Measurements from ENCODE around the gene LIX1.
A peak's percentile ranks its signal among the peaks of the same experiment; 100 is the strongest.

DNA sequence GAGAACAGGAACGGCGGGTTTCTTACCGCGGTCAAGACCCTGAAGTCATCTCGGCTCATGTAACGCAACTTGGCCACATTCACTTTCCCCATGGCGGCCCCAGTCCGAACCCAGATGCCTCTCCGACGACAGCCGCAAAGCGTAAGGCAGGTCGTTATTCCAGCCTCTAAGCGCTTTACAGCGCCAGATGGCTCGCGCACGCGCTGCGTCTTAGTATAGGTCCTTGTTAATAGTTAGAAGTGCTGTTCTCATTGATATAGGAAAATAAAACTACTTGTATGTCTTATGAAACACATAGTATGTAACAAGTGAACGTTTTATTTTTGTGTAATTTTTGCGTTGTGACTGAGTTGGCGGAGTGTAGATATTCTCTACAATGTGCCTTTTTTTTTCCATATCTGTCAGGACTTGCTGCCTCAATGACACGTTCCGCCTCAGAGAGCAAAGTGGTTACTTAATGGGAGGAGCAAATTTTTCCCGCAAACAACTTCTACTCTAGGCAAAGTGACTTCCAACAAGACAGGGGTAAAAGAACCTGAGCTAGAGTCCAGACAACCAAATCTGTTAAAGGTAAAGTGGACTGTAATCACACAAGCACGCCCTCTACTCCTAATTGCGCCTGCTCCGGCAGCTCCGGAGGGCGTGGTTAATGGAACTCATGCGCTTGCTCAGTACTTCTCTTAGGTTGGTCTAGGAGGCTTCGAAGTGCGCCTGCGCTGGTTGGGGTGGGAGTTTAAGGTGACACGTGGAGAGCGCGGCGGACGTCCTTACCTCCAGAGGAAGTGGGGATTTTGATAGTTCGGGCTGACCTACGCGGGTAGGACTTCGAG lies 40.9 kb upstream of the LIX1 start, which contains the start of gene RIOK2:
- TF ChIP-seq, protein P1, sequence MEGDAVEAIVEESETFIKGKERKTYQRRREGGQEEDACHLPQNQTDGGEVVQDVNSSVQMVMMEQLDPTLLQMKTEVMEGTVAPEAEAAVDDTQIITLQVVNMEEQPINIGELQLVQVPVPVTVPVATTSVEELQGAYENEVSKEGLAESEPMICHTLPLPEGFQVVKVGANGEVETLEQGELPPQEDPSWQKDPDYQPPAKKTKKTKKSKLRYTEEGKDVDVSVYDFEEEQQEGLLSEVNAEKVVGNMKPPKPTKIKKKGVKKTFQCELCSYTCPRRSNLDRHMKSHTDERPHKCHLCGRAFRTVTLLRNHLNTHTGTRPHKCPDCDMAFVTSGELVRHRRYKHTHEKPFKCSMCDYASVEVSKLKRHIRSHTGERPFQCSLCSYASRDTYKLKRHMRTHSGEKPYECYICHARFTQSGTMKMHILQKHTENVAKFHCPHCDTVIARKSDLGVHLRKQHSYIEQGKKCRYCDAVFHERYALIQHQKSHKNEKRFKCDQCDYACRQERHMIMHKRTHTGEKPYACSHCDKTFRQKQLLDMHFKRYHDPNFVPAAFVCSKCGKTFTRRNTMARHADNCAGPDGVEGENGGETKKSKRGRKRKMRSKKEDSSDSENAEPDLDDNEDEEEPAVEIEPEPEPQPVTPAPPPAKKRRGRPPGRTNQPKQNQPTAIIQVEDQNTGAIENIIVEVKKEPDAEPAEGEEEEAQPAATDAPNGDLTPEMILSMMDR (IDR thresholded peaks at IDR 0.05), result peak in 1 of 7 experiments; percentile 1
- TF ChIP-seq POLR2A (IDR thresholded peaks at IDR 0.05), result peak in 2 of 3 donors; percentile 75 to 76
